ENCODE results near the gene ACOX3. TPM values are rescaled to one million over a fixed set of nuclear protein-coding genes. Genes with fewer than 3 reads are reported as not detected.

Gene ACOX3
- total RNA-seq, 4 donors from 2014 or later, result 18.7 to 104 (median 31.3) TPM

GRCh38 chr4:8365951-8366350 is 74.6 kb downstream of the ACOX3 start:
- H3K4me1 ChIP-seq, result no peaks in the 10 kb centered on the region
- no peaks in the 10 kb centered on the region for H3K27me3 ChIP-seq
- no peak for TF ChIP-seq EP300 (IDR thresholded peaks at IDR 0.05; ENCODE audit: low read depth)
- no peak for TF ChIP-seq CTCF (IDR thresholded peaks at IDR 0.05)
- TF ChIP-seq POLR2AphosphoS5 (IDR thresholded peaks at IDR 0.05), result no peak
- no peak for TF ChIP-seq POLR2A (IDR thresholded peaks at IDR 0.05)
- in situ Hi-C loops (cut with MboI; ENCODE audit: low pct_ligation_motif_present in 1 of 4, low pct_unique_long_range_greater_than_20kb in 1 of 4, low sequenced_read_pairs in 3 of 4) (no loop called here), intact Hi-C loops (cut with DNase I; ENCODE audit: low total_unique reads) (no loop called here)
- H3K9me3 ChIP-seq, result no peaks in the 10 kb centered on the region
- no peak for DNase-seq
- 83 to 87% methylated on average over 6 to 11 of the region's 11 CpGs for WGBS, 2 donors (ENCODE audit: low coverage in 1 of 2)
- no peak overlapping the region for H3K4me3 ChIP-seq
- no peak overlapping the region for H3K27ac ChIP-seq
- peaks cover 0 to 6% (median 0%) of the 10 kb centered on the region in 4 donors for H3K36me3 ChIP-seq

- TF ChIP-seq EP300 (IDR thresholded peaks at IDR 0.05; ENCODE audit: low read depth) (no peak), CTCF (IDR thresholded peaks at IDR 0.05) (no peak), POLR2A (IDR thresholded peaks at IDR 0.05) (no peak), POLR2AphosphoS5 (IDR thresholded peaks at IDR 0.05) (no peak)
- DNase-seq, result no peak
- H3K9me3 ChIP-seq, result no peaks in the 10 kb centered on the region
- in situ Hi-C loops (cut with MboI; ENCODE audit: low pct_ligation_motif_present in 1 of 4, low pct_unique_long_range_greater_than_20kb in 1 of 4, low sequenced_read_pairs in 3 of 4), result no loop called here
- no peaks in the 10 kb centered on the region for H3K27me3 ChIP-seq
- H3K4me3 ChIP-seq, result no peak overlapping the region
- intact Hi-C loops (cut with DNase I; ENCODE audit: low total_unique reads), result no loop called here
- H3K27ac ChIP-seq, result no peak overlapping the region
- H3K36me3 ChIP-seq, result peaks cover 0 to 6% (median 0%) of the 10 kb centered on the region in 4 donors
- 67 to 90% methylated on average over 2 to 13 of the region's 13 CpGs for WGBS, 2 donors (ENCODE audit: low coverage in 1 of 2)
- no peaks in the 10 kb centered on the region for H3K4me1 ChIP-seq
Observed at GRCh38 chr4:8365353-8365752, 75.2 kb downstream of the ACOX3 start.

GRCh38 chr4:8364848-8365350 is 75.6 kb downstream of the ACOX3 start:
- no peak overlapping the region for H3K27ac ChIP-seq
- no peak for DNase-seq
- intact Hi-C loops (cut with DNase I; ENCODE audit: low total_unique reads) (no loop called here), in situ Hi-C loops (cut with MboI; ENCODE audit: low pct_ligation_motif_present in 1 of 4, low pct_unique_long_range_greater_than_20kb in 1 of 4, low sequenced_read_pairs in 3 of 4) (no loop called here)
- H3K4me3 ChIP-seq, result no peak overlapping the region
- 94% methylated on average over 12 of the region's 12 CpGs; no CpG with 5 or more reads in 1 of the 2 donors for WGBS, 2 donors (ENCODE audit: low coverage in 1 of 2)
- no peaks in the 10 kb centered on the region for H3K9me3 ChIP-seq
- no peaks in the 10 kb centered on the region for H3K4me1 ChIP-seq
- TF ChIP-seq EP300 (IDR thresholded peaks at IDR 0.05; ENCODE audit: low read depth), result no peak
- no peak for TF ChIP-seq POLR2A (IDR thresholded peaks at IDR 0.05)
- no peak for TF ChIP-seq POLR2AphosphoS5 (IDR thresholded peaks at IDR 0.05)
- TF ChIP-seq CTCF (IDR thresholded peaks at IDR 0.05), result no peak
- no peaks in the 10 kb centered on the region for H3K27me3 ChIP-seq
- peaks cover 0 to 6% (median 0%) of the 10 kb centered on the region in 4 donors for H3K36me3 ChIP-seq

- peaks cover 0 to 6% (median 0%) of the 10 kb centered on the region in 4 donors for H3K36me3 ChIP-seq
- intact Hi-C loops (cut with DNase I; ENCODE audit: low total_unique reads), result no loop called here
- TF ChIP-seq EP300 (IDR thresholded peaks at IDR 0.05; ENCODE audit: low read depth) (no peak), POLR2AphosphoS5 (IDR thresholded peaks at IDR 0.05) (no peak)
- no peaks in the 10 kb centered on the region for H3K27me3 ChIP-seq
- H3K9me3 ChIP-seq, result no peaks in the 10 kb centered on the region
- WGBS, 2 donors (ENCODE audit: low coverage in 1 of 2), result 95% methylated on average over 7 of the region's 7 CpGs; no CpG with 5 or more reads in 1 of the 2 donors
- H3K27ac ChIP-seq, result no peak overlapping the region
- no peak for DNase-seq
- in situ Hi-C loops (cut with MboI; ENCODE audit: low pct_ligation_motif_present in 1 of 4, low pct_unique_long_range_greater_than_20kb in 1 of 4, low sequenced_read_pairs in 3 of 4), result no loop called here
- H3K4me1 ChIP-seq, result no peaks in the 10 kb centered on the region
- H3K4me3 ChIP-seq, result no peak overlapping the region
Observed at GRCh38 chr4:8364141-8364540, 76.4 kb downstream of the ACOX3 start.

GRCh38 chr4:8362483-8362882 is 78.0 kb downstream of the ACOX3 start:
- no peak overlapping the region for H3K4me3 ChIP-seq
- no peaks in the 10 kb centered on the region for H3K27me3 ChIP-seq
- H3K4me1 ChIP-seq, result no peaks in the 10 kb centered on the region
- intact Hi-C loops (cut with DNase I; ENCODE audit: low total_unique reads) (no loop called here), in situ Hi-C loops (cut with MboI; ENCODE audit: low pct_ligation_motif_present in 1 of 4, low pct_unique_long_range_greater_than_20kb in 1 of 4, low sequenced_read_pairs in 3 of 4) (no loop called here)
- no peak for DNase-seq
- no peak overlapping the region for H3K27ac ChIP-seq
- peaks cover 0 to 6% (median 0%) of the 10 kb centered on the region in 4 donors for H3K36me3 ChIP-seq
- 94% methylated on average over 1 of the region's 1 CpG; no CpG with 5 or more reads in 1 of the 2 donors for WGBS, 2 donors (ENCODE audit: low coverage in 1 of 2)
- H3K9me3 ChIP-seq, result no peaks in the 10 kb centered on the region
- no peak for TF ChIP-seq POLR2A (IDR thresholded peaks at IDR 0.05)
- no peak for TF ChIP-seq EP300 (IDR thresholded peaks at IDR 0.05; ENCODE audit: low read depth)
- TF ChIP-seq POLR2AphosphoS5 (IDR thresholded peaks at IDR 0.05), result no peak
- no peak for TF ChIP-seq CTCF (IDR thresholded peaks at IDR 0.05)
